ENCODE results near the gene SNAP23.

The SNAP23 gene

GRCh38 chr15:42558739-42559138 is 63.3 kb downstream of the SNAP23 start:
- DNase-seq (ENCODE audit: low read depth in 2 of 2): no peak

- peak; percentile 97 to 98 for DNase-seq (ENCODE audit: low read depth in 2 of 2)
Measured at GRCh38 chr15:42575188-42576039, 80.0 kb downstream of the SNAP23 start, which contains the start of gene STARD9. Gene STARD9, plus strand, starts transcription at chr15:42575606. Its CDS starts 110 bp downstream, at chr15:42575716.

- DNase-seq (ENCODE audit: low read depth in 2 of 2): no peak
Measured at GRCh38 chr15:42576040-42576594, 80.7 kb downstream of the SNAP23 start.

GRCh38 chr15:42576776-42577175 is 81.3 kb downstream of the SNAP23 start:
- DNase-seq (ENCODE audit: low read depth in 2 of 2): no peak

GRCh38 chr15:42577514-42578031 is 82.1 kb downstream of the SNAP23 start:
- peak; percentile 29 for DNase-seq (ENCODE audit: low read depth in 2 of 2)

- DNase-seq (ENCODE audit: low read depth in 2 of 2): no peak
Measured at GRCh38 chr15:42578984-42579537, 83.6 kb downstream of the SNAP23 start.

GRCh38 chr15:42581272-42581730 is 85.9 kb downstream of the SNAP23 start:
- peak; percentile 36 to 41 for DNase-seq (ENCODE audit: low read depth in 2 of 2)

All from fibroblast of skin of left quadriceps (primary cell).